PC-9 (cell line): ENCODE results near the gene RPL36A.
A peak's percentile ranks its signal among the peaks of the same experiment; 100 is the strongest.

Experiments
- EZH2 ChIP-seq: fragments of 200-600 bp; sonication (generic); IDR thresholded peaks from 2 replicates; pipeline ENCODE4 v1.8.0; 2017; ENCODE audit warnings: antibody characterized with exemption, low read depth
- TF ChIP-seq, protein P1 (sequence below): fragments of 200-600 bp; sonication (generic); conservative IDR thresholded peaks from 2 replicates; pipeline ENCODE4 v1.6.1; 2017; ENCODE audit warnings: mixed run types, antibody characterized with exemption, mild to moderate bottlenecking, moderate library complexity

GRCh38 chrX:101408532-101408841 is 17.7 kb downstream of the RPL36A start:
- no peak for TF ChIP-seq EZH2
- TF ChIP-seq, protein P1, sequence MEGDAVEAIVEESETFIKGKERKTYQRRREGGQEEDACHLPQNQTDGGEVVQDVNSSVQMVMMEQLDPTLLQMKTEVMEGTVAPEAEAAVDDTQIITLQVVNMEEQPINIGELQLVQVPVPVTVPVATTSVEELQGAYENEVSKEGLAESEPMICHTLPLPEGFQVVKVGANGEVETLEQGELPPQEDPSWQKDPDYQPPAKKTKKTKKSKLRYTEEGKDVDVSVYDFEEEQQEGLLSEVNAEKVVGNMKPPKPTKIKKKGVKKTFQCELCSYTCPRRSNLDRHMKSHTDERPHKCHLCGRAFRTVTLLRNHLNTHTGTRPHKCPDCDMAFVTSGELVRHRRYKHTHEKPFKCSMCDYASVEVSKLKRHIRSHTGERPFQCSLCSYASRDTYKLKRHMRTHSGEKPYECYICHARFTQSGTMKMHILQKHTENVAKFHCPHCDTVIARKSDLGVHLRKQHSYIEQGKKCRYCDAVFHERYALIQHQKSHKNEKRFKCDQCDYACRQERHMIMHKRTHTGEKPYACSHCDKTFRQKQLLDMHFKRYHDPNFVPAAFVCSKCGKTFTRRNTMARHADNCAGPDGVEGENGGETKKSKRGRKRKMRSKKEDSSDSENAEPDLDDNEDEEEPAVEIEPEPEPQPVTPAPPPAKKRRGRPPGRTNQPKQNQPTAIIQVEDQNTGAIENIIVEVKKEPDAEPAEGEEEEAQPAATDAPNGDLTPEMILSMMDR, result peak; percentile 28; the same call in 1 of the 2 replicates
